ENCODE results near the gene SAP30.

Gene SAP30, protein sequence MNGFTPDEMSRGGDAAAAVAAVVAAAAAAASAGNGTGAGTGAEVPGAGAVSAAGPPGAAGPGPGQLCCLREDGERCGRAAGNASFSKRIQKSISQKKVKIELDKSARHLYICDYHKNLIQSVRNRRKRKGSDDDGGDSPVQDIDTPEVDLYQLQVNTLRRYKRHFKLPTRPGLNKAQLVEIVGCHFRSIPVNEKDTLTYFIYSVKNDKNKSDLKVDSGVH

DNA sequence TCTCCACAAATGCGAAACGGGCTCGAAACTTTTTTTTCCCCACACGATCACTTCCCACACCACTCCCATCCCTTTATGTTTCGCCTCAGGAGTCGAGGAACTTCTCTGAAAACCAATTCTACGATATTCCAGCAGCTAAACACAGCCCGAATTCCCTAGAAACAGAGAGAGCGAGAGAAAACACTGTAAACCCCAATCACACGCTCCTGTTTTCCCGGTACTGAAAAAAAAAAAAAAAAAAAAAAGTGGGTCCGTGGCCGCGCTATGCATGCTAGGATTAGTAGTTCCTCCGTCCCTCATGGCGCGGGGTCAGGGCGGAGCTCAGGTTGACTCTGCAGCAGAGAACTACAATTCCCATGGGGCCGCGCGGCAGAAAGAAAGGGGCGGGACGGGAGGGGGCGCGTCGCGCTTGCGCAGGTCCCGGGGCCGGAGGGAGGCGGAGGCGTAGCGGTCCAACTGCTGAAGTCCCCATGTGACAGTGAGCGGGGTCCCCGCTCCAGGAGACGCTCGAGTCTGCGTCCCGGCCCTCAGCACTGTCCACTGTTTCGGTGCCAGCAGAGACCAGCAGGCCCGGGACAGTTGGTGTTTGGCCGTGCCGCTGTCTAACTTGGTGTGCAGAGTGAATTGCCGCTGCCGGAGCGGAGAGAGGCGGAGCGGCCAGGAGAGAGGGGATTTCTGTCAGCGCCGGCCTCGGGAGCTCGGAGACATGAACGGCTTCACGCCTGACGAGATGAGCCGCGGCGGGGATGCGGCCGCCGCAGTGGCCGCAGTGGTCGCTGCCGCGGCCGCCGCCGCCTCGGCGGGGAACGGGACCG lies at the start of gene SAP30:
Gene SAP30 (plus strand): TSS at position 478 of the 815 bp plus-strand sequence. CDS start 229 bp downstream, at position 707.
- peak; percentile 98 for DNase-seq (ENCODE audit: low read depth in 2 of 2)

DNA sequence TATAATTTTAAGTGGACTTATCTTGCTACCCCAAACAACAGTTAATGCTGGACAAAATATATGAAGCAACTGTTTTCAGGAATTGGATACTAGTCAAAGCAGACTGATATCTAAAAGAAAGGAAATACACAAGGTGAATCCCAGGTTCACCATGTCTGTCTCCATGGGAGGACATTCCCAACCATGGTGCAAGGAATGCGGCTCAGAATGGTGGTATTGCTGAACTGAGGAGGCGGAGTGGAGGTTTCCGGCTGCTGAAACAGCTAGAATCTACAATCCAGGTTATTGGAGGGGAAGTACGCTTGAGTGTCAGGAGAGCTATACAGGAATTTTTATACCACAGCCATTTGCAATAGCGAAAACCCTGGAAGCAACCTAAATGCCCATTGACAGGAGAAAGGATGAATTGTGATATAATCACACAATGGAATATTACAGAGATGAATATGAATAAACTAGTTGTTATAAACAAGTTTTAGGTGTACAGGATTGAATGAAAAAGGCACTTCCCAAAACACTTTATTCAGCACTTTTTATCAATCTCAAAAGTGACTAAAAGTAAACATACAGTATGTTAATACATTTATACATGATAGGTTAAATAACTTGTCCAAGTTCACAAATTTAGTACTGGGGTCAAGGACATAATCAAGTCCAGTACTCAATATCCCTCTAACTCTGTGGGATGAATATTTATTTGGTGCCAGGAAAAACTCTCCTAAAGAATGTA lies 45.6 kb upstream of the SAP30 start:
- no peak for DNase-seq (ENCODE audit: low read depth in 2 of 2)

DNA sequence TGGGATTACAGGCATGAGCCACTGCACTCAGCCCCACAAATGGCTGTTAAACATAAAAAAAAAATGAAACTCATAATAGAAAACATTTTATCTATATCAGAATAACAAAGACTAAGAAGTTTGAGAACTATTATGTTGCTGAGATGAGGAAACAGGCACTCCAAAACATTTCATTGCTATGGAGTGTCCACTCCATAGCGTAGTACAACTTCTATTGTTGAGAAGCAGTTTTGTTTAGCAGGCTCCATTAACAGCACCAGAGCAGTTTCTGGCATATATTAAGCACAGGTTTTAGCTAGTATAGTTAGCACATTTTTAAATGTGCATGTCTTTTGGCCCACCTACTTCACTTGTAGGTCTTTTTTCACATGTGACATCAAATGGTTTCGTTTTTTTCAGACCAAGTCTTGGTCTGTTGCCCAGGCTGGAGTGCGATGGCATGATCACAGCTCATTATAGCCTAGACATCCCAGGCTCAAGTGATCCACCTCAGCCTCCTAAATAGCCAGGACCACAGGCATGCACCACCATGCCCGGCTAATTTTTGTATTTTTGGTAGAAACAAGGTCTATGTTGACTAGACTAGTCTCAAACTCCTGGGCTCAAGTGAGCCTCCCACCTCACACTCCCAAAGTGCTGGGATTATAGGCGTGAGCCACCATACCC lies 42.4 kb upstream of the SAP30 start:
- no peak for DNase-seq (ENCODE audit: low read depth in 2 of 2)

DNA sequence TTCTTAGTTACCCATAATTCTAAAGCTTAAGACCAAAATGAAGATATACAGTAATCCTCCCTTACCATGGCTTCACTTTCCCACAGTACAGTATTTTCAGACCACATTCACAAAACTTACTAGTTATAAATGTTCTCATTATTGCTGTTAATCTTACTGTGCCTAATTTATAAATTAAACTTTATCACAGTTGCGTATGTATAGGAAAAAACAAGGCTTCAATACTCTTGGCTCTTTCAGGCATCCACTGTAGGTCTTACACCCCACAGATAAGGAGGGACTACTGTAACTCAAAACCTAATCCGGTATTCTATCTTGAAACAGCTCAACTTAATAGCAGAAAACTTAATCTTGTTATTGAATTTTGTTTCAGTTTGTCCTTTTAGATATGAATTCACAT lies 40.2 kb upstream of the SAP30 start:
- no peak for DNase-seq (ENCODE audit: low read depth in 2 of 2)

DNA sequence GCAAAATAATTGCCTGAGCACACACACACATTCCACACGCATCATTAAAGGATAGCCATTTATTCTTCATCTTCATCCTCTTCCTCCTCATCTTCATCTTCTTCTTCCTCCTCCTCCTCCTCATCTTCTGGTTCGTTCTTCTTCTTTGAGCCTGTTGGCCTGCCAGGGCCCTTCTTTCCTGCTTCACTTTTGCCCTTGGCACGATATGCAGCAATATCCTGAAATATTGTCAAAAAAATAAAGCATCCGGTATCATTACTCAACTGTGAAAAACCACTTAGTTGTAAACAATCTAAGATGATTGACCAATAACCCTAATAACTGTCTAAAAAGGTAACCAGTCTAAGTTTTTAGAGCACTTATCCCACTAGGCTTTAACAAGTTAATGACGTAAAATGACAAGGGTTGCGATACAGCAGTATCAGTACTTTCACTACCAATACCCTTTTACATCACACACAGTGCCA lies 38.7 kb upstream of the SAP30 start:
- DNase-seq (ENCODE audit: low read depth in 2 of 2): no peak

DNA sequence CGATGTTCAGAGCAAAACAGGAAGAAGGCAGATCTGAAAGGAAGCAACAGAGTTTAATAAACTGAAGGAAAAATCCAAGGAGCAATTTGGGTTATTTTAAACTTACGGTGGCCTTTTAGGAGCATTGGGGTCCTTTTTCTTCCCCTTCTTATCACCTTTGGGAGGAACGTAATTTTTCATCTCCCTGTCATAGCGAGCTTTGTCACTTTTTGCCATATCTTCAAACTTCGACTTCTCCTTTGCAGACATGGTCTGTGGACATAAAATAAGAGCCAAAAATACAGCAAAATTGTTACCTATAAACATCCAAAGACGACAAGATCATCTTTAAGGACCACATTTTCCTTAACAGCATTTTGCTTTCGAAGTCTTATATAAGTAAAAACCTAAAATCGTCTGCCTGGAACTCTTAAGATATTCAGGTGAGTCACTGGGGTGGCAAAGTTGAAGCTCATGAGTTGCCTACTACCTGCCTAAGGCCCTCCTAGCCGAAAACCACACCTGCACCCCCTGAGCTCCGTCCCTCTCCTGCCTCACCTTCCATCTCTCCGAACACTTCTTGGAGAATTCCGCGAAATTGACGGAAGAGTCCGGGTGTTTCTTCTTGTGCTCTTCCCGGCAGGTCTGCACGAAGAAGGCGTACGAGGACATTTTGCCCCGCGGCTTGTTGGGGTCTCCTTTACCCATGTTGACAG lies 37.6 kb upstream of the SAP30 start:
- DNase-seq (ENCODE audit: low read depth in 2 of 2): no peak

DNA sequence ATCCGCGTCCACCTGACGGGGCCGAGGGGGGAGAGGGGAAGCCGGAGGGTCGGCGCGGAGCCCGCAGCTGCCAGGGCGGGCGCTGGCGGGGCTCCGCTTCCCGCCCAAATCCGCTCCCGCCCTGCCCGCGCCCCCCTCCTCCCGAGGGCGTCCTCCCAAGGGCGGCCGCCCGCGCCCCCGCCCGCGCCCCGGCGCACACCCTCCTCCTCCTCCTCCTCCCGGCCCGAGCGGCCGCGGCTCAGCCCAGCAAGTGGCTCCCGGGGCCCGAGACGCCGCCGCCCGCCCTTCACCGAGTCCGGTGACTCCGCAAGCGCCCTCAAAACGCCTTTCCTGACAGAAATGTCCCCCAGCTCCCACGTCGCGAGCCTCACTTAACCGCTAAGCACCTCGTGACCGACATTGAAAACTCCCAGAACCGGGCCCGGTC lies 37.1 kb upstream of the SAP30 start:
- DNase-seq (ENCODE audit: low read depth in 2 of 2): no peak

DNA sequence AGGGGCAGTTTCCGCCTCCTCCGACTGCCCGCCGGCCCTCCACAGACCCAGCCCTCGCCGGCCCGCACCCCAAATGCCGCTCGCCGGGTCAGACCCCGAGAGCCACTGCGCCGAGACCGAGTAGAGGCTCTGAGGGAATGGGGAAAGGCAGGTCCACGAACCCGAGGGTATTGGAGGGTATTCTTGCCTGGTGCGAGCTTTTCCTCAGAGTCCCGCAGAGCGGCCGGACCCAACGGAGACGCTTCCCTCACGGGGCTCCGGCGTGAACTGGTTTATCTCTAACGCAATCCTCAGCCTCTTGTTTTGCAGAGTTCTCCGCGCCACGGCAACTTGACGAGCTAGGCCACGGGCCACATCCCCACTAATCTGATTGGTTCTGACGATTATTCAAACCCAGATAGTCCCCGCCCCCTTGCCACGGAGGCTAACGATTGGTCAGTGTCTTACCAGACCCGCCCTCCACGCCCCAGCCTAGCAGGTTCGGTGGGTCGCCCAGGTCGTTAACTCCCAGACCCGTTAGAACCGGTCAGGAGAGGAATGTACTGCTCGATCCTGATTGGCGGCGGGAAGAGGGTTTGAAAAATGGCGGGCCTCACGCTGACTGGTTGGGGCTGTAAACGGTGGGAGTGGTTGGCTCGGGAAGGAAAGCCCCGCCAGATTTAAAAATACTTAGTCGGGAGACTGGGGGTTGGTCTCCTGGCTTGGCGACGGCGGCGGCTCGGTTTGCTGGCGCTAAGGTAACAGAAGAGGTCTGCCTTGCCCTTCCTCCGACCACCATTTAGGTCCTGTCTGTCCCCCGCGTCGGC lies 36.5 kb upstream of the SAP30 start, which contains the start of gene HMGB2:
Gene HMGB2 (minus strand): TSS at position 274 of the 806 bp plus-strand sequence. CDS start 709 bp downstream, outside the sequence.
- peak; percentile 99 for DNase-seq (ENCODE audit: low read depth in 2 of 2)

DNA sequence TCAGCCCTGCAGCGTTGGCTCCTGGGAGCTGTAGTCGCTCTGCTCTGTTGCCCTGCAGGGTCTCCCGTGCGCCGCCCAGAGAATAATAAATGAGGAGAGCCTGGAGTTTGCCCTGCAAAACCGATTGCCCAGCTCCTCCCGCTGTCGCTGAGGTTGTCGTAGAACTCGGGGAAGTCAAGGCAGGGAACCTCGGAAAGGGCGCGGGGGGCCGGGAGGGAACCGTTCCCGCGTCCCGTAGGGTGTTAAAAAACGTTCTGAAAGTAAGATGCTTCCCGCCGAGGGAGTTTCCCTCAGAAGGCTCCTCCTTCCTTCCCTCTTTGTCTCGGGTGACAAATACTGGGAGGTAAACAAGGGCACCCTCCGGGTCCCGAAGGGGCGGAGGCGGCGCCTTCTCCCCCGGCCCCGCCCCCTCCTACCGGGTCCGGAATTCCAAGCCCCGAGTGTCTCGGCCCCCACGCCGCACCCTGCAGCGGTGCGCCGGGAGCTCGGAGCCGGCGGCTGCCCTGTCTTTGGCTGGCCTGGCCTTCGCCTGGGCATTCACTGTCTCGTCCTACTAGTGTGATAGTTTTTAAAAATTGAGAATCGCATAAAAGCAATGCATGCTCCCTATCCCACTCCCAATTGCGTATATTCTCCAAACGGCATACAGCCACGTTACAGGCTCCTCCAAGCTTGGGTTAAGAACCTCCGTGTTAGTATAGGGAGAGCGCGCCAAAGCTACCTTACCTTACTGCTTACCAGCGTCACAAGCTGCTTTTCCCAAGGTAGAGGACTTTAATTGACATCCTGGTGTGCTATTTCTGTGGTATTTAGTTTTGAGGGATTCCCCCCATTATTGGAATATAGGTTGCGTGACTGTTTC lies 35.6 kb upstream of the SAP30 start:
- DNase-seq (ENCODE audit: low read depth in 2 of 2): peak; percentile 56 to 62

DNA sequence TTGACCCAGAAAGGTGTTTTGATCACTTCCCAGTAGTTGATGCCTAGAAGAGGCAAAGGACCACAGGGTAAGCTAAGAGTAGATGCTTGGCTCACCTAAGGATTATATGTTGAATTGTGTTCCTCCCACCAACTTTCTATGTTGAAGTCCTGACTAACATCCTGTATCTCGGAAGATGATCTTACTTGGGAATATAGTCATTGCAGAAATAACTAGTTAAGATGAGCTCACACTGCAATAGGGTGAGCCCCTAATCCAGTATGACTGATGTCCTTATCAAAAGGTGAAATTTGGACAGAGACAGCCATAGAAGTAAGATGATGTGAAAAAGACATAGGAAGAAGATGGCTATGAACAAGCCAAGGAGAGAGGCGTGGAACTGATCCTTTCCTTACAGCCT lies 33.3 kb upstream of the SAP30 start:
- DNase-seq (ENCODE audit: low read depth in 2 of 2): no peak

DNA sequence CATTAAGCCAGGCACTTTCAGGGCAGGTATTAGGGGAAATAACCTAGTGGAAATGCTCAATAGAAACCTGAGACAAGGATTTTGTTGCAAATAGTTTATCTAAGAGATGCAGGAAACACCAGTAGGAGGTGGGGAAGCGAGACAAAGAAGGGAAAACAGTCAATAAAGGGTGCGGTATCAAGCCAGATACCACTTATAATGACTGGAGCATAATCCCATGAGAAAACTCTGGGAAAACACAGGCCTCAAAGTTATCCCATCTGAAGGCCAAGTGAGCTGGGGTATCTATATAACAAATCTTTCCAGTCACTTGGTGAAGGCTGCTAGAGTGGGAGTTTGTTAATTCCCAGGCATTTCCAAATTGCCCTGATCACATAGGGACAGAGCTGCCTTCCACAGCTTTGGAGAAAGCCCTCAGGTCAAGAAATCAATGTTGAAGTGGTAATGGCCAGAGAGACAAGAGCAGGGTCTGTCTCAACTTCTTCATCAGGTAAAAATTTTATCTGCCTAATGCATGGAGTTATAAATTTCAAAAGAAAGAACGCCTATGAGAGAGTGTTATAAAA lies 26.8 kb upstream of the SAP30 start:
- DNase-seq (ENCODE audit: low read depth in 2 of 2): no peak

DNA sequence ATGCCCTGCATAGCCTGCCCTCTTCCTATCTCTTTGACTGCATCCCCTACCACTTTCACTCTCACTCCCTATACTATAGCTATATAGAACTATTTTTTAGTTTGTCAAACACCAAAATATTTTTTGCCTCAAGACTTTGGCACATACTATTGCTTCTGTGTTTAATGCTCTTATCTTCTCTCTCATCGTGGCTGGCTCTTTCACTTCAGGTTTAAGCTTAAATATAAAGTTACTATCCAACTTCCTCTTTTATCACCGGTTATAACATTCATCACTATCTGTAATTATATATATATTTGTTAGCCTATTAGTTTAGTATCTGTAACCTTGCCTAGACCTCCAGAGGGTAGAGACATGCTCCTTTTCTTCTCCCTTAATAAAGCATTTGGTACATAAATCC lies 25.1 kb upstream of the SAP30 start:
- DNase-seq (ENCODE audit: low read depth in 2 of 2): no peak

DNA sequence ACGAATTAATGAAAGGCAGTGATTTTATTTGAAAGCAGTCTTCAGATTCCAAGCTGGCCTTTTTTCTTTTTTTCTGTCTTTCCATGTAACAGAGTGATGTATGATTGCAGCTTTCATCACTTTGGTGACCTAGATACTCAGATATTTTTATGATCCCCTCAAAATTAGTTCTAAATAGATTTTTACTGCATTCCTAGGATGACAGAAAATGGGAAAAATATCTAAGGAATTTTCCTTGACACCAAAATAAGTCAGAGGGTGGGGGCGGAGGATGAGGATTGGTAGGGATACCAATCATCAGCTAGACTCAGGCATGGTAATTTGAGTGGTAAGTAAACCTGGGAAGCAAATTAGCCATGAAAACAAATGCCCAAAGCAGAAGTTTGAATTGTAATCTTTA lies 24.7 kb upstream of the SAP30 start:
- DNase-seq (ENCODE audit: low read depth in 2 of 2): peak; percentile 78

DNA sequence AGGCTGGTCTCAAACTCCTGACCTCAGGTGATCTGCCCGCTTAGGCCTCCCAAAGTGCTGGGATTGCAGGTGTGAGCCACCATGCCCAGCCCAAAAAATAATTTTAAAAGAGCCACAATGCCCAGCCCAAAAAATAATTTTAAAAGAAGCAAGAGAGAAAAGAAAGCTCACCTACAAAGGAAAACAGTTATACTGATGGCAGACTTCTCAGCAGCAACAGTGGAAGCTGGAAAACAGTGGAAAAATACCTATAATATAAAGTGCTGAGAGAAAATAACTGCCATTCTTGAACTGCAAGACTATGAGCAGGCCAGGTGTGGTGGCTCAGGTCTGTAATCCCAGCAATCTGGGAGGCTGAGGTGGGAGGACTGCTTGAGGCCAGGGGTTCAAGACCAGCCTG lies 23.3 kb upstream of the SAP30 start:
- DNase-seq (ENCODE audit: low read depth in 2 of 2): no peak

DNA sequence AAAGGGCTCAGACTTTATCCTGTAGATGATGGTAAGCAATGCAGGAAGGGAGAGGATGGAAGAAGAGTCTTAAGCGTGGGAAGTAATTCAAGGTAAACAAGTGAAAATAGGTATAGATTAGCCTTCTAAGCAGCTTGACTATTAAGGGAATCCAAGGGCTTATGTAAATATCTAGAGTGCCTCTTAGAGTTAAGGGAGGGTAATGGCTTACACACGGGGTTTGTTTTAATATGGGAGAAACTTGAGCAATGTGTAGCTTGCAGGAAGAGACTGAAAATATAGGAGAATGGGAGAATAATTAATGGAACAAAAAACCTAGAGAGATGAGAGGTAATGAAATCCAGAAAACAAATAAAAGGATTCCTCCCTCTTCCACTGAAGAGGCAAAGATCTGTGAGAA lies 12.8 kb upstream of the SAP30 start:
- no peak for DNase-seq (ENCODE audit: low read depth in 2 of 2)

DNA sequence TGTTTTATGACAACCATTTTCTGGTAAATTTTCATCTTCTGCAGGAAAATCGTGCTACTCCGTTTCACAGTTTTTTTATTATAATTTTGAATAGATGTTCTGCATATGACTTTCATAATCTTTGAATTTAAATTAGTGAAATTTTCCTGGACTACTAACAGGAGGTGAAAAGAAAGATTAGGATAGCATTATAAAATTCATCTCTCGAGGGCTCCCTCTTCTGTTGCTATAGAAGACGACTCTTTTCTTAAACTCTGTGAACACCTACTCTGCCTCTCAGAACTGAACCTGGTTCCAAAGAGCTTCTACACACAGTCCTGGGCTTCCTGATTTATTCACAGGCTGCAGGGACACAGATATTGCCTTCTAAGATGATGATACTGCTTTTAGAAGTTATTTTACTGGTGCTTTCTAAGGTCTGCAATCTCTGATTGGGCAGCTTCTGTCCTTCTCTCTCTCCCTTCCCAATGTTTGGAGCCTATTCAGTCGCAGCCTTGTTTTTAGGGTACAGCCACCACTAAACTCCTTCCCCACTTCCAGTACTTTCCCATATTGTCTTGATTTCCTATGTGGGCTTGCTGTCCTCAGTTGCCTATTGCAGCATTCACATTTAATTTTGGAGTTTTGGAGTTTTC lies 10.1 kb upstream of the SAP30 start:
- no peak for DNase-seq (ENCODE audit: low read depth in 2 of 2)

DNA sequence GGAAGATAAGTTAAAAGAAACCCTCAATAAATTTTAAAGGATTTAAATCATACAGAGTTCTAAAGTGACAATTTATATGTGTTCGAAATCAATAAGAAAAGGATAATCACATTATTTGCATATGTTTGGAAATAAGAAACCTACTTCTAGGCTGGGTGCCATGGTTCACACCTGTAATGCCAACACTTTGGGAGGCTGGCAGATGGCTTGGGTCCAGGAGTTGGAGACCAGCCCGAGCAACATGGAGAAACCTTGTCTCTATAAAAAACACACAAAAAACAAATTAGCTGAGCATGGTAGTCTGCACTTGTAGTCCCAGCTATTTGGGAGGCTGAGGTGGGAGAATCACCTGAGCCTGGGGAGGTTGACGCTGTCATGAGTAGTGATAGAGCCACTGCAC lies 8.1 kb upstream of the SAP30 start:
- no peak for DNase-seq (ENCODE audit: low read depth in 2 of 2)

DNA sequence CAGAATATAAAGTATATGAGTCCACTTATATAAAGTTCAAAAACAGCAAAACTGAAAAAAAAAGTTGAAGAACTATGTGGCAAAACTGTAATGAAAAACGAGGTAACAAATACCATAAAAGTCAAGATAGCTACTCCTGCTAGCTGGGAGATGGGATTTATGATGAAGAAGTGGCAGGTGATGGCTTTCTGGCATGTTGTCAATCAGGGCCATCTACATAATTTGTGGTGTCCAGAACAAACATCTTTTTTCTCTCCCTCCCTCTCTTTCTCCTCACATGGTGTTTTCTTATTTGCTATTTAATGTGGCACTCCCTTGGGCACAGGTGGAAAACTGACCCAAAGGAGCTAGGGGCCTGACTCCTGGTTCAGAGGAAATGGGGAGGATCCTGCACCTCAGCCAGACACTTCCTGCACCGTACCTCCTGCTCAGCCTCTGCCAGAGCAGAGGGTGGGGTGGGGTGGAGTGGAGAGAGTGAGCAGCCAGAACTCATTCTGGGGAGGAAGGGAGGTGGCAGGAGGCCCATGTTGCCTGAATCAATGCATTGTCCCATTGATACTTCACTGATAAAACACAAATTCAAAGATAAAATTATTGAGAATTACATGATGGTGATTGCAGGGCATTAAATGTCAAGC lies 5.3 kb upstream of the SAP30 start:
- no peak for DNase-seq (ENCODE audit: low read depth in 2 of 2)

Measured in fibroblast of skin of left quadriceps (primary cell).